OCI-LY1 (cell line): ENCODE data around the gene PTPRT.

Source experiments
- H2AFZ ChIP-seq: fragments of 200-600 bp; sonication (generic), shearing (Covaris generic); 2 replicates; pipeline ENCODE4 v1.6.0; 2014; ENCODE audit warnings: antibody characterized with exemption, mild to moderate bottlenecking, low read length
- H3F3A ChIP-seq: fragments of 200-600 bp; sonication (generic), shearing (Covaris generic); 2 replicates; pipeline ENCODE4 v1.6.0; 2014; ENCODE audit warnings: mild to moderate bottlenecking, antibody characterized with exemption, low read length, moderate library complexity; ENCODE audit not compliant: insufficient read depth
- H3K27ac ChIP-seq: fragments of 200-600 bp; sonication (generic); 2 replicates; pipeline ENCODE4 v1.5.1; 2014; ENCODE audit warnings: low read length, mixed run types, mild to moderate bottlenecking, low read depth; ENCODE audit not compliant: poor library complexity, severe bottlenecking
- H3K27me3 ChIP-seq: fragments of 200-600 bp; sonication (generic); 2 replicates; pipeline ENCODE4 v1.6.0; 2014; ENCODE audit warnings: antibody characterized with exemption, mild to moderate bottlenecking, low read length, moderate library complexity; ENCODE audit not compliant: insufficient read depth
- H3K36me3 ChIP-seq: fragments of 200-600 bp; sonication (generic); 2 replicates; pipeline ENCODE4 v1.6.1; 2014; ENCODE audit warnings: mild to moderate bottlenecking, antibody characterized with exemption, low read length, moderate library complexity, mixed read lengths; ENCODE audit not compliant: insufficient read depth
- H3K4me1 ChIP-seq: fragments of 200-600 bp; sonication (generic); 2 replicates; pipeline ENCODE4 v1.5.1; 2014; ENCODE audit warnings: mild to moderate bottlenecking, low read length, moderate library complexity; ENCODE audit not compliant: insufficient read depth, severe bottlenecking
- H3K4me2 ChIP-seq: fragments of 200-600 bp; sonication (generic), shearing (Covaris generic); 2 replicates; pipeline ENCODE4 v1.6.1; 2014; ENCODE audit warnings: low read length
- H3K4me3 ChIP-seq: fragments of 200-600 bp; sonication (generic); 2 replicates; pipeline ENCODE4 v1.5.1; 2014; ENCODE audit warnings: low read length, low read depth, mild to moderate bottlenecking, mixed read lengths; ENCODE audit not compliant: poor library complexity, severe bottlenecking
- H3K79me2 ChIP-seq: fragments of 200-600 bp; shearing (Covaris generic); 2 replicates; pipeline ENCODE4 v1.6.1; 2016; ENCODE audit warnings: mixed run types, low read length, mixed read lengths; ENCODE audit not compliant: insufficient read depth
- H3K9ac ChIP-seq: fragments of 200-600 bp; sonication (generic), shearing (Covaris generic); 2 replicates; pipeline ENCODE4 v1.6.1; 2014; ENCODE audit warnings: mild to moderate bottlenecking, low read length, mixed read lengths
- H3K9me2 ChIP-seq: fragments of 200-600 bp; sonication (generic), shearing (Covaris generic); 2 replicates; pipeline ENCODE4 v1.6.1; 2014; ENCODE audit warnings: low read depth, mild to moderate bottlenecking, low read length, mixed read lengths
- H3K9me3 ChIP-seq: fragments of 200-600 bp; shearing (Covaris generic); 2 replicates; pipeline ENCODE4 v1.6.1; 2014; ENCODE audit warnings: low read length, mixed read lengths
- H4K20me1 ChIP-seq: fragments of 200-600 bp; sonication (generic), shearing (Covaris generic); 2 replicates; pipeline ENCODE4 v1.6.0; 2016; ENCODE audit warnings: mild to moderate bottlenecking, low read length; ENCODE audit not compliant: insufficient read depth
- CTCF ChIP-seq: fragments of 200-600 bp; sonication (generic), shearing (Covaris generic); IDR thresholded peaks from 2 replicates; pipeline ENCODE4 v1.5.1; 2017; ENCODE audit warnings: mild to moderate bottlenecking, antibody characterized with exemption, low read length, moderate library complexity, mixed read lengths
- EZH2 ChIP-seq: fragments of 200-600 bp; sonication (generic), shearing (Covaris generic); IDR thresholded peaks from 2 replicates; pipeline ENCODE4 v1.8.0; 2017; ENCODE audit warnings: borderline replicate concordance, mixed run types, mild to moderate bottlenecking, antibody characterized with exemption, low read length, moderate library complexity, mixed read lengths

The PTPRT gene

GRCh38 chr20:42111349-42111748, 1078.4 kb downstream of the PTPRT start:
- Histone ChIP-seq H3K36me3 (no peaks in the 10 kb centered on the region), H3K9me3 (no peaks in the 10 kb centered on the region), H3K27me3 (no peaks in the 10 kb centered on the region), H3K9me2 (no peaks in the 10 kb centered on the region), H3K79me2 (no peaks in the 10 kb centered on the region), H4K20me1 (no peaks in the 10 kb centered on the region), H3F3A (no peaks in the 10 kb centered on the region), H3K4me2 (no peak overlapping the region), H2AFZ (no peak overlapping the region), H3K4me1 (no peaks in the 10 kb centered on the region), H3K27ac (no peak overlapping the region), H3K4me3 (no peak overlapping the region), H3K9ac (no peak overlapping the region)
- no peak for TF ChIP-seq CTCF
- TF ChIP-seq EZH2 = no peak

GRCh38 chr20:42110301-42110700, 1079.4 kb downstream of the PTPRT start:
- H3K79me2 ChIP-seq = no peaks in the 10 kb centered on the region
- H3K9me2 ChIP-seq = no peaks in the 10 kb centered on the region
- no peaks in the 10 kb centered on the region for H3F3A ChIP-seq
- H3K4me3 ChIP-seq = no peak overlapping the region
- no peaks in the 10 kb centered on the region for H3K27me3 ChIP-seq
- TF ChIP-seq CTCF = no peak
- TF ChIP-seq EZH2 = no peak
- H3K9me3 ChIP-seq = no peaks in the 10 kb centered on the region
- no peaks in the 10 kb centered on the region for H4K20me1 ChIP-seq
- no peaks in the 10 kb centered on the region for H3K4me1 ChIP-seq
- no peaks in the 10 kb centered on the region for H3K36me3 ChIP-seq
- no peak overlapping the region for H3K27ac ChIP-seq
- no peak overlapping the region for H3K9ac ChIP-seq
- H2AFZ ChIP-seq = no peak overlapping the region
- no peak overlapping the region for H3K4me2 ChIP-seq

DNA sequence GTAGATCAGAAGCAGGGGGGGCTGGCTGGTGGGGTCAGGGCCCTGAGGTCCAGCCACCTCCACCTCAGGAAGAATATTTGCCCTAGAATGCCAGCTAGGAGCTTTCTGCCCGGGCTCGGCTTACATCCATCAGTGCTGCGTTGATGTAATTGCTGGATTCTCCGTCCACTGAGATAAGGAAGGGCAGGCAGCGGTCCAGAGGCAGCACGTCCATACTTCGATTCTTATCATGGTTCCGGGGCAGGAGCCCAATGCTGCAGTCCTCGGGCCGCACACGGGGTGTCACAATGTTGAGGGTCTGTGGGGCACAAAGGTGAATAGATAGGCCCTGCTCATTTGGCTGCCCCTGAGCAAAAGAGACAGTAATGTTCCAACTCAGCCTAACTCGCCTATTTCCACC, 1087.7 kb downstream of the PTPRT start:
- Histone ChIP-seq H3K27ac (no peak overlapping the region), H3K9ac (no peak overlapping the region), H3K36me3 (no peaks in the 10 kb centered on the region), H3K79me2 (no peaks in the 10 kb centered on the region), H3F3A (no peaks in the 10 kb centered on the region), H3K4me3 (no peak overlapping the region), H2AFZ (no peak overlapping the region), H3K9me3 (no peaks in the 10 kb centered on the region), H3K27me3 (no peaks in the 10 kb centered on the region), H3K9me2 (no peaks in the 10 kb centered on the region), H3K4me1 (no peaks in the 10 kb centered on the region), H4K20me1 (no peaks in the 10 kb centered on the region), H3K4me2 (no peak overlapping the region)
- TF ChIP-seq EZH2 (no peak), CTCF (no peak)
